ENCODE results near the gene VWA8.
A peak's percentile ranks its signal among the peaks of the same experiment; 100 is the strongest.

Gene VWA8

GRCh38 chr13:41746259-41746658 lies 214.7 kb downstream of the VWA8 start:
- TF ChIP-seq GATA2 (IDR thresholded peaks at IDR 0.05; ENCODE audit: low read depth, low read length) (no peak), GATA3 (IDR thresholded peaks at IDR 0.05; ENCODE audit: low read depth, low read length) (no peak)

GRCh38 chr13:41742917-41743552 lies 217.9 kb downstream of the VWA8 start:
- no peak for TF ChIP-seq GATA3 (IDR thresholded peaks at IDR 0.05; ENCODE audit: low read depth, low read length)
- no peak for TF ChIP-seq GATA2 (IDR thresholded peaks at IDR 0.05; ENCODE audit: low read depth, low read length)

- TF ChIP-seq GATA3 (IDR thresholded peaks at IDR 0.05; ENCODE audit: low read depth, low read length), result no peak
- TF ChIP-seq GATA2 (IDR thresholded peaks at IDR 0.05; ENCODE audit: low read depth, low read length), result no peak
These were observed 220.4 kb downstream of the VWA8 start for GRCh38 chr13:41740479-41740878.

- TF ChIP-seq GATA2 (IDR thresholded peaks at IDR 0.05; ENCODE audit: low read depth, low read length) (no peak), GATA3 (IDR thresholded peaks at IDR 0.05; ENCODE audit: low read depth, low read length) (no peak)
These were observed 238.0 kb downstream of the VWA8 start for GRCh38 chr13:41722684-41723535.

- TF ChIP-seq GATA3 (IDR thresholded peaks at IDR 0.05; ENCODE audit: low read depth, low read length) (no peak), GATA2 (IDR thresholded peaks at IDR 0.05; ENCODE audit: low read depth, low read length) (no peak)
These were observed 239.9 kb downstream of the VWA8 start for GRCh38 chr13:41720839-41721561.

GRCh38 chr13:41716236-41716635 lies 244.7 kb downstream of the VWA8 start:
- TF ChIP-seq GATA2 (IDR thresholded peaks at IDR 0.05; ENCODE audit: low read depth, low read length) (peak; percentile 15; the same call in 1 of the 2 replicates), GATA3 (IDR thresholded peaks at IDR 0.05; ENCODE audit: low read depth, low read length) (no peak)

GRCh38 chr13:41713405-41713804 lies 247.5 kb downstream of the VWA8 start:
- TF ChIP-seq GATA2 (IDR thresholded peaks at IDR 0.05; ENCODE audit: low read depth, low read length) (no peak), GATA3 (IDR thresholded peaks at IDR 0.05; ENCODE audit: low read depth, low read length) (no peak)

- TF ChIP-seq GATA2 (IDR thresholded peaks at IDR 0.05; ENCODE audit: low read depth, low read length), result no peak
- TF ChIP-seq GATA3 (IDR thresholded peaks at IDR 0.05; ENCODE audit: low read depth, low read length), result no peak
These were observed 250.1 kb downstream of the VWA8 start for GRCh38 chr13:41710771-41711170.

GRCh38 chr13:41709511-41709910 lies 251.4 kb downstream of the VWA8 start:
- TF ChIP-seq GATA2 (IDR thresholded peaks at IDR 0.05; ENCODE audit: low read depth, low read length) (no peak), GATA3 (IDR thresholded peaks at IDR 0.05; ENCODE audit: low read depth, low read length) (no peak)

- TF ChIP-seq GATA2 (IDR thresholded peaks at IDR 0.05; ENCODE audit: low read depth, low read length) (no peak), GATA3 (IDR thresholded peaks at IDR 0.05; ENCODE audit: low read depth, low read length) (no peak)
These were observed 252.2 kb downstream of the VWA8 start for GRCh38 chr13:41708713-41709112.

- TF ChIP-seq GATA2 (IDR thresholded peaks at IDR 0.05; ENCODE audit: low read depth, low read length), result no peak
- no peak for TF ChIP-seq GATA3 (IDR thresholded peaks at IDR 0.05; ENCODE audit: low read depth, low read length)
These were observed 253.6 kb downstream of the VWA8 start for GRCh38 chr13:41707194-41707821.

- TF ChIP-seq GATA3 (IDR thresholded peaks at IDR 0.05; ENCODE audit: low read depth, low read length), result no peak
- no peak for TF ChIP-seq GATA2 (IDR thresholded peaks at IDR 0.05; ENCODE audit: low read depth, low read length)
These were observed 254.8 kb downstream of the VWA8 start for GRCh38 chr13:41706152-41706551.

GRCh38 chr13:41702540-41702939 lies 258.4 kb downstream of the VWA8 start:
- TF ChIP-seq GATA2 (IDR thresholded peaks at IDR 0.05; ENCODE audit: low read depth, low read length) (no peak), GATA3 (IDR thresholded peaks at IDR 0.05; ENCODE audit: low read depth, low read length) (no peak)

GRCh38 chr13:41701676-41702075 lies 259.2 kb downstream of the VWA8 start:
- no peak for TF ChIP-seq GATA2 (IDR thresholded peaks at IDR 0.05; ENCODE audit: low read depth, low read length)
- TF ChIP-seq GATA3 (IDR thresholded peaks at IDR 0.05; ENCODE audit: low read depth, low read length), result no peak
